Adrenal gland (tissue), 12 donors: ENCODE results near the gene TMED10. TPM values are rescaled to one million over a fixed set of nuclear protein-coding genes. Genes with fewer than 3 reads are reported as not detected.
"Not testable (repeated sequence)": the region's sequence is repeated elsewhere in the genome, so short reads cannot be mapped to it uniquely, and the experiment has no call there.

Source experiments
- DNase-seq, 7 donors: peaks; one replicate each; pipeline ENCODE4 v3.0.0-alpha.2; 2019 to 2020
- H3K27ac ChIP-seq, 5 donors: fragments of 200-600 bp; sonication (generic) in 4 of 5; 1 replicate in 3 of 5; 2 replicates in 2 of 5; pipeline versions ENCODE4 v1.5.1 to v1.8.0; 2016 to 2020; ENCODE audit warnings: mild to moderate bottlenecking in 1 of 5
- H3K27me3 ChIP-seq: fragments of 200-600 bp; 2 replicates; pipeline ENCODE4 v1.8.0; 2021
- H3K36me3 ChIP-seq, 2 donors: fragments of 200-600 bp; replicated peaks in 1 of 2; 1 replicate in 1 of 2; 2 replicates in 1 of 2; pipeline versions ENCODE4 v1.5.1 to v1.8.0; 2018 to 2022
- H3K4me1 ChIP-seq, 2 donors: fragments of 200-600 bp; replicated peaks in 1 of 2; 1 replicate in 1 of 2; 2 replicates in 1 of 2; pipeline versions ENCODE4 v1.5.1 to v1.8.0; 2018 to 2021
- H3K4me3 ChIP-seq, 4 donors: fragments of 200-600 bp; sonication (generic) in 3 of 4; one replicate each; pipeline ENCODE4 v1.5.1; 2016 to 2018
- H3K9me3 ChIP-seq, 3 donors: fragments of 200-600 bp; sonication (generic) in 1 of 3; replicated peaks in 1 of 3; 1 replicate in 2 of 3; 2 replicates in 1 of 3; pipeline versions ENCODE4 v1.5.1 to v1.8.0; 2016 to 2021
- CTCF ChIP-seq, 6 experiments: fragments of 450-650 bp in 4 of 6; fragments of 200-600 bp in 2 of 6; sonication (generic) in 1 of 6; IDR thresholded peaks; 1 replicate in 5 of 6; 2 replicates in 1 of 6; pipeline versions ENCODE4 v1.5.1 to v1.8.0; 2016 to 2021; ENCODE audit warnings: antibody characterized with exemption in 6 of 6, mild to moderate bottlenecking in 2 of 6, moderate library complexity in 1 of 6
- POLR2A ChIP-seq, 2 donors: fragments of 450-650 bp; IDR thresholded peaks; one replicate each; pipeline ENCODE4 v1.6.1; 2017; ENCODE audit warnings: antibody characterized with exemption in 2 of 2, mild to moderate bottlenecking in 2 of 2, moderate library complexity in 1 of 2
- WGBS, 4 donors: extraction: QIAGEN DNeasy Blood & Tissue Kit in 2 of 4; methylation state at CpG; one replicate each; pipeline versions ENCODE4 v1.1.5 to v1.1.7; 2013 to 2017; 5-methylcytosine and 5-hydroxymethylcytosine counted together
- intact Hi-C, 2 donors: fragments of 100-400 bp; cut with DNase I; formaldehyde crosslinking; loops; one replicate each; pipeline versions ENCODE4 v1.14.1 to v1.15.0; 2022 to 2023
- polyA plus RNA-seq, 3 donors: library from polyadenylated mRNA; stranded (reverse); fragments of 200-250 nt in 2 of 3; fragments of 350-450 nt in 1 of 3; fragmentation: Illumina TruSeq in 1 of 3; extraction: RNeasy Lipid Tissue Mini Kit (QIAGEN cat#74804) in 1 of 3; gene quantifications; one replicate each; pipeline ENCODE4 v1.2.3, GENCODE V29; 2013 to 2014
- total RNA-seq, 9 donors: library from RNA; depleted of rRNA in 4 of 9; stranded (reverse); fragments of >200 nt in 4 of 9; fragments of 120-200 nt in 1 of 9; fragmentation: NEBNext Ultra II Directional in 1 of 9; extraction: Animal tissue kit (Norgen Biotek cat#: 25700) in 1 of 9; gene quantifications; one replicate each; pipeline versions ENCODE4 v1.1.0 to v1.2.4, GENCODE V29; 2013 to 2023
- donor health status: healthy with polysubstance abuse.
- donor health status: Bipolar disorder and iron deficiency.
- donor health status: DM: yes; HTN: yes; CAD: no.
- donor health status: DM: no; HTN: no; CAD: no.
- donor health status: DM: no; HTN: no; CAD: no.
- donor health status: DM: yes; HTN: yes; CAD: no.

The TMED10 gene
- total and polyA plus RNA-seq, 12 donors = 33.7 to 532 (median 319) TPM

- DNase-seq = no peak
- Histone ChIP-seq H3K4me3 (no peak overlapping the region), H3K36me3 (peaks cover 0 to 2% of the 10 kb centered on the region in 2 donors), H3K9me3 (no peaks in the 10 kb centered on the region), H3K4me1 (peaks cover 11 to 43% of the 10 kb centered on the region in 2 donors), H3K27ac (no peak overlapping the region), H3K27me3 (no peaks in the 10 kb centered on the region)
- intact Hi-C loops = no loop called here
- TF ChIP-seq POLR2A (IDR thresholded peaks at IDR 0.05) (no peak), CTCF (IDR thresholded peaks at IDR 0.05) (no peak)
- WGBS, 4 donors = 89 to 93% (median 91%) methylated on average over 5 of the region's 5 CpGs
Observed at GRCh38 chr14:75128596-75128990, 47.8 kb downstream of the TMED10 start.

- 54 to 70% (median 65%) methylated on average over 10 of the region's 10 CpGs for WGBS, 4 donors
- H3K27me3 ChIP-seq = no peaks in the 10 kb centered on the region
- peak overlapping the region in 2 of 4 donors; percentile 61 to 84 for H3K4me3 ChIP-seq
- intact Hi-C loops = no loop called here
- H3K4me1 ChIP-seq = peaks cover 11 to 43% of the 10 kb centered on the region in 2 donors
- peak overlapping the region in 4 of 5 donors; percentile 87 to 96 (median 94) for H3K27ac ChIP-seq
- no peaks in the 10 kb centered on the region for H3K9me3 ChIP-seq
- TF ChIP-seq CTCF (IDR thresholded peaks at IDR 0.05) = no peak
- no peak for TF ChIP-seq POLR2A (IDR thresholded peaks at IDR 0.05)
- H3K36me3 ChIP-seq = no peaks in the 10 kb centered on the region
- no peak for DNase-seq
Observed at GRCh38 chr14:75127903-75128595, 48.4 kb downstream of the TMED10 start.

- peak overlapping the region; percentile 37 to 84 (median 55) for H3K4me3 ChIP-seq
- intact Hi-C loops, H3K27me3 ChIP-seq, H3K9me3 ChIP-seq, H3K36me3 ChIP-seq: not testable (repeated sequence)
- 12 to 28% (median 21%) methylated on average over 15 to 16 of the region's 16 CpGs for WGBS, 4 donors
- H3K27ac ChIP-seq = peak overlapping the region; percentile 87 to 96 (median 93)
- peak in 2 of 7 donors; percentile 29 to 39 for DNase-seq
- peaks cover 11 to 43% of the 10 kb centered on the region in 2 donors for H3K4me1 ChIP-seq
Observed at GRCh38 chr14:75127474-75127820, 49.0 kb downstream of the TMED10 start.

GRCh38 chr14:75126679-75127473 is 49.5 kb downstream of the TMED10 start, which contains the start of gene NEK9:
Gene NEK9, minus strand, starts transcription at chr14:75127048. Its CDS starts 127 bp downstream, at chr14:75126921.
- peak in 1 of 6 experiments; percentile 20 for TF ChIP-seq CTCF (IDR thresholded peaks at IDR 0.05)
- peak; percentile 67 to 71 for TF ChIP-seq POLR2A (IDR thresholded peaks at IDR 0.05)
- no peaks in the 10 kb centered on the region for H3K27me3 ChIP-seq
- no peaks in the 10 kb centered on the region for H3K36me3 ChIP-seq
- H3K9me3 ChIP-seq = no peaks in the 10 kb centered on the region
- peaks cover 11 to 43% of the 10 kb centered on the region in 2 donors for H3K4me1 ChIP-seq
- peak within 1 kb of the TSS; percentile 37 to 84 (median 55) for H3K4me3 ChIP-seq
- DNase-seq = peak; percentile 87 to 96 (median 92)
- WGBS, 4 donors = 0 to 3% (median 1%) methylated on average over 8 to 76 of the region's 76 CpGs
- peak within 1 kb of the TSS; percentile 87 to 96 (median 93) for H3K27ac ChIP-seq
- intact Hi-C loops = no loop called here
